Immature natural killer cell (primary cell): ENCODE results near the gene ZBTB49. TPM values are rescaled to one million over a fixed set of nuclear protein-coding genes. Genes with fewer than 3 reads are reported as not detected.

Experiments used
- DNase-seq, 3 donors: peaks; one replicate each; pipeline ENCODE4 v3.0.0; 2022; ENCODE audit warnings: mixed read lengths in 1 of 3
- H3K27ac Mint-ChIP-seq, 6 donors: one replicate each; pipeline ENCODE4 v1.8.0; 2020; ENCODE audit warnings: mixed read lengths in 6 of 6, mild to moderate bottlenecking in 5 of 6, inconsistent platforms in 4 of 6, moderate library complexity in 3 of 6
- H3K27me3 Mint-ChIP-seq, 3 donors: one replicate each; pipeline ENCODE4 v1.8.0; 2020 to 2021; ENCODE audit warnings: low read depth in 3 of 3, mild to moderate bottlenecking in 3 of 3, mixed read lengths in 3 of 3, moderate library complexity in 3 of 3, inconsistent platforms in 1 of 3
- H3K36me3 Mint-ChIP-seq, 3 donors: one replicate each; pipeline ENCODE4 v1.8.0; 2020; ENCODE audit warnings: mixed read lengths in 3 of 3, inconsistent platforms in 2 of 3, mild to moderate bottlenecking in 2 of 3
- H3K4me1 Mint-ChIP-seq, 2 donors: one replicate each; pipeline ENCODE4 v1.8.0; 2020; ENCODE audit warnings: inconsistent platforms in 2 of 2, mild to moderate bottlenecking in 2 of 2, mixed read lengths in 2 of 2, moderate library complexity in 1 of 2
- H3K4me3 Mint-ChIP-seq, 5 donors: one replicate each; pipeline ENCODE4 v1.8.0; 2020; ENCODE audit warnings: mild to moderate bottlenecking in 5 of 5, mixed read lengths in 5 of 5, inconsistent platforms in 3 of 5, moderate library complexity in 3 of 5
- H3K9me3 Mint-ChIP-seq, 6 donors: one replicate each; pipeline ENCODE4 v1.8.0; 2020; ENCODE audit warnings: mild to moderate bottlenecking in 6 of 6, mixed read lengths in 6 of 6, inconsistent platforms in 4 of 6, moderate library complexity in 3 of 6
- polyA plus RNA-seq, 3 donors: library from polyadenylated mRNA; unstranded; fragments of 300-500 nt; fragmentation: Illumina TruSeq; gene quantifications; one replicate each; pipeline ENCODE4 v1.2.3, GENCODE V29; 2021

The ZBTB49 gene
- polyA plus RNA-seq, 3 donors from 2014 or later = 3.2 to 6.9 (median 4.6) TPM

GRCh38 chr4:4361883-4362282 lies 71.8 kb downstream of the ZBTB49 start:
- H3K27ac Mint-ChIP-seq = peak overlapping the region in 5 of 6 donors; percentile 17 to 90 (median 70)
- H3K36me3 Mint-ChIP-seq = peaks cover 0 to 4% (median 0%) of the 10 kb centered on the region in 3 donors
- H3K4me3 Mint-ChIP-seq = peak overlapping the region in 2 of 5 donors; percentile 52 to 72
- peaks cover 0 to 2% (median 0%) of the 10 kb centered on the region in 6 donors for H3K9me3 Mint-ChIP-seq
- peaks cover 5 to 9% of the 10 kb centered on the region in 2 donors for H3K4me1 Mint-ChIP-seq
- peak in 2 of 3 donors; percentile 7 to 54 for DNase-seq
- peaks cover 3 to 18% (median 5%) of the 10 kb centered on the region in 3 donors for H3K27me3 Mint-ChIP-seq

GRCh38 chr4:4362991-4363697 lies 73.1 kb downstream of the ZBTB49 start:
- Mint-ChIP-seq H3K36me3 (peaks cover 0 to 7% (median 0%) of the 10 kb centered on the region in 3 donors), H3K27ac (peak overlapping the region in 1 of 6 donors; percentile 90), H3K4me1 (peaks cover 5 to 9% of the 10 kb centered on the region in 2 donors), H3K27me3 (peaks cover 3 to 12% (median 5%) of the 10 kb centered on the region in 3 donors), H3K4me3 (no peak overlapping the region), H3K9me3 (peaks cover 0 to 2% (median 0%) of the 10 kb centered on the region in 6 donors)
- no peak for DNase-seq

- Mint-ChIP-seq H3K27ac (peak overlapping the region in 2 of 6 donors; percentile 7 to 41), H3K9me3 (peaks cover 0 to 2% (median 0%) of the 10 kb centered on the region in 6 donors), H3K4me3 (no peak overlapping the region), H3K27me3 (peaks cover 0 to 11% (median 4%) of the 10 kb centered on the region in 3 donors), H3K36me3 (peaks cover 0 to 7% (median 0%) of the 10 kb centered on the region in 3 donors), H3K4me1 (peaks cover 5 to 9% of the 10 kb centered on the region in 2 donors)
- DNase-seq = no peak
These were observed 74.0 kb downstream of the ZBTB49 start for GRCh38 chr4:4364061-4364460.

GRCh38 chr4:4364486-4365208 lies 74.6 kb downstream of the ZBTB49 start:
- peaks cover 0 to 9% (median 4%) of the 10 kb centered on the region in 3 donors for H3K27me3 Mint-ChIP-seq

GRCh38 chr4:4368809-4369580 lies 78.9 kb downstream of the ZBTB49 start:
- Mint-ChIP-seq H3K9me3 (peaks cover 0 to 2% (median 0%) of the 10 kb centered on the region in 6 donors), H3K27me3 (peaks cover 0 to 4% (median 2%) of the 10 kb centered on the region in 3 donors)

More at GRCh38 chr4:4364486-4365208, 74.6 kb downstream of the ZBTB49 start:
- Mint-ChIP-seq H3K36me3 (peaks cover 0 to 7% (median 0%) of the 10 kb centered on the region in 3 donors), H3K4me1 (peaks cover 5 to 9% of the 10 kb centered on the region in 2 donors), H3K4me3 (no peak overlapping the region), H3K27ac (peak overlapping the region in 1 of 6 donors; percentile 7), H3K9me3 (peaks cover 0 to 2% (median 0%) of the 10 kb centered on the region in 6 donors)
- DNase-seq = no peak

More at GRCh38 chr4:4368809-4369580, 78.9 kb downstream of the ZBTB49 start:
- H3K4me1 Mint-ChIP-seq = no peaks in the 10 kb centered on the region
- no peak overlapping the region for H3K4me3 Mint-ChIP-seq
- H3K27ac Mint-ChIP-seq = no peak overlapping the region
- no peak for DNase-seq
- H3K36me3 Mint-ChIP-seq = peaks cover 0 to 7% (median 0%) of the 10 kb centered on the region in 3 donors

Other genes with a start within 250 kb of the ZBTB49 start
- not detected for gene OTOP1, start 63.3 kb upstream of the ZBTB49 start, polyA plus RNA-seq
- 10 to 100 TPM; 36.4 to 45.6 (median 41.0) TPM for gene TMEM128, start 42.0 kb upstream of the ZBTB49 start, polyA plus RNA-seq
- gene LYAR, start 97 bp upstream of the ZBTB49 start, polyA plus RNA-seq = 10 to 100 TPM; 48.8 to 60.7 (median 54.6) TPM
- 1 to 10 TPM; 2.5 to 7.9 (median 4.5) TPM for gene NSG1, start 96.9 kb downstream of the ZBTB49 start, polyA plus RNA-seq